ENCODE data around the gene MAG.
A peak's percentile ranks its signal among the peaks of the same experiment; 100 is the strongest.

MAG gene

DNA sequence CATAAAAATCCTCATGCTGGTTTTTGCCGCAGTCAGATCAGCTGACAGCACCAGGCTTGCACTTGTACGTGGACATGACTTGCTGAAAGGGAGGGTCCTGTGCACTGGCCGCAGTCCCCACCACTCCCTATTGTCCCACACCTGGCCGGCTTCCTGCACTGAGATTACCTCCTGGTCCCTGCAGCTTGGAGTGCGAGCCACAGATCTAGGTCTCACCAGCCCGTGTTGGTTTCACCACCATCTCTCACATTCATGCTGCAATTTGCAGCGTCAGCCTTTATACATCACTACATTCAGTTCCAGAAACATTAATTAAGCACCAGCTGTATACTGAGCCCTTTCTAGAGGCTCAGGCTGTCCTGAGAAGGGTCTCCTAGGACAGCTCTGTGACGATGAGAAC is 22.1 kb downstream of the MAG start:
- Histone ChIP-seq H3K9ac (ENCODE audit: low read depth, low read length, poor library complexity, severe bottlenecking) (peak overlapping the region; percentile 41), H3K4me3 (ENCODE audit: low read length, poor library complexity, severe bottlenecking) (no peak overlapping the region), H3K9me2 (replicated peaks; ENCODE audit: low read depth, low read length) (no peaks in the 10 kb centered on the region), H2AFZ (ENCODE audit: low read length) (no peak overlapping the region), H4K20me1 (ENCODE audit: insufficient read depth, low read length, poor library complexity, severe bottlenecking) (no peaks in the 10 kb centered on the region), H3K9me3 (ENCODE audit: insufficient read depth, low read depth, low read length) (no peaks in the 10 kb centered on the region), H3K79me2 (ENCODE audit: insufficient read depth, low read length) (no peaks in the 10 kb centered on the region), H3F3A (ENCODE audit: low read depth) (no peaks in the 10 kb centered on the region), H3K4me1 (ENCODE audit: insufficient read depth, low read length, poor library complexity, severe bottlenecking) (peaks cover 43% of the 10 kb centered on the region), H3K4me2 (ENCODE audit: low read depth, low read length, poor library complexity, severe bottlenecking) (peak overlapping the region; percentile 35), H3K36me3 (ENCODE audit: insufficient read depth, low read length) (no peaks in the 10 kb centered on the region), H3K27me3 (ENCODE audit: insufficient read depth, low read length, poor library complexity, severe bottlenecking) (no peaks in the 10 kb centered on the region)
- TF ChIP-seq EZH2phosphoT487 (IDR thresholded peaks at IDR 0.05; ENCODE audit: borderline replicate concordance): no peak
- TF ChIP-seq, protein P1, sequence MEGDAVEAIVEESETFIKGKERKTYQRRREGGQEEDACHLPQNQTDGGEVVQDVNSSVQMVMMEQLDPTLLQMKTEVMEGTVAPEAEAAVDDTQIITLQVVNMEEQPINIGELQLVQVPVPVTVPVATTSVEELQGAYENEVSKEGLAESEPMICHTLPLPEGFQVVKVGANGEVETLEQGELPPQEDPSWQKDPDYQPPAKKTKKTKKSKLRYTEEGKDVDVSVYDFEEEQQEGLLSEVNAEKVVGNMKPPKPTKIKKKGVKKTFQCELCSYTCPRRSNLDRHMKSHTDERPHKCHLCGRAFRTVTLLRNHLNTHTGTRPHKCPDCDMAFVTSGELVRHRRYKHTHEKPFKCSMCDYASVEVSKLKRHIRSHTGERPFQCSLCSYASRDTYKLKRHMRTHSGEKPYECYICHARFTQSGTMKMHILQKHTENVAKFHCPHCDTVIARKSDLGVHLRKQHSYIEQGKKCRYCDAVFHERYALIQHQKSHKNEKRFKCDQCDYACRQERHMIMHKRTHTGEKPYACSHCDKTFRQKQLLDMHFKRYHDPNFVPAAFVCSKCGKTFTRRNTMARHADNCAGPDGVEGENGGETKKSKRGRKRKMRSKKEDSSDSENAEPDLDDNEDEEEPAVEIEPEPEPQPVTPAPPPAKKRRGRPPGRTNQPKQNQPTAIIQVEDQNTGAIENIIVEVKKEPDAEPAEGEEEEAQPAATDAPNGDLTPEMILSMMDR (conservative IDR thresholded peaks at IDR 0.05; ENCODE audit: low read length): no peak

DNA sequence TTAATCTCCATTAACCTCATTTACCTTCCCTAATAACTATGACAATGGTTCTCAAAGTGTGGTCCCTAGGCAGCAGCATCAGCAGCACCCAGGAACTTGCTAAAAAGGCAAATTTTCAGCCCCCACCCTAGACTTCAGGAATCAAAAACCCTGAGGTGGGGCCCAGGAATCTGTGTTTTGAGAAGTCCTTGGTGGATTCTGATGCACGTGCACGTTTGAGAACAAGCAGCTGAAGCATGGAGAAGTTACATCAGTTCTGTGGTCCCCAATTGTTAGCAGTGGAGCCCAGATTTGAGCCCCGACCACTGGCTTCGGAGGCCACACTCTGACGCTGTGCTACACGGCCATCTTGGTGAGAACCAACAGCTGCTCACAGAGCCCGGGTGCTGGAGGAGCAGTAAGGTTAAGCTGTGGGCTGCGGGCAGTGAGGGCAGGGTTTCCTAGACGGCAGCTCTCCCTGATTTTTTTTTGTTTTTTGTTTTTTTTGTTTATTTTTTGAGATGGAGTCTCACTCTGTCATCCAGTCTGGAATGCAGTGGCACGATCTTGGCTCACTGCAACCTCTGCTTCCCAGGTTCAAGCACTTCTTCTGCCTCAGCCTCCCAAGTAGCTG is 23.0 kb downstream of the MAG start:
- Histone ChIP-seq H3K4me3 (ENCODE audit: low read length, poor library complexity, severe bottlenecking) (no peak overlapping the region), H3K79me2 (ENCODE audit: insufficient read depth, low read length) (no peaks in the 10 kb centered on the region), H2AFZ (ENCODE audit: low read length) (no peak overlapping the region), H3F3A (ENCODE audit: low read depth) (peaks cover 2% of the 10 kb centered on the region), H3K9me2 (replicated peaks; ENCODE audit: low read depth, low read length) (no peaks in the 10 kb centered on the region), H3K9ac (ENCODE audit: low read depth, low read length, poor library complexity, severe bottlenecking) (no peak overlapping the region), H3K4me2 (ENCODE audit: low read depth, low read length, poor library complexity, severe bottlenecking) (no peak overlapping the region), H3K9me3 (ENCODE audit: insufficient read depth, low read depth, low read length) (no peaks in the 10 kb centered on the region), H4K20me1 (ENCODE audit: insufficient read depth, low read length, poor library complexity, severe bottlenecking) (no peaks in the 10 kb centered on the region), H3K27me3 (ENCODE audit: insufficient read depth, low read length, poor library complexity, severe bottlenecking) (no peaks in the 10 kb centered on the region), H3K36me3 (ENCODE audit: insufficient read depth, low read length) (no peaks in the 10 kb centered on the region), H3K4me1 (ENCODE audit: insufficient read depth, low read length, poor library complexity, severe bottlenecking) (peaks cover 48% of the 10 kb centered on the region)
- TF ChIP-seq EZH2phosphoT487 (IDR thresholded peaks at IDR 0.05; ENCODE audit: borderline replicate concordance): no peak
- TF ChIP-seq, protein P1 (conservative IDR thresholded peaks at IDR 0.05; ENCODE audit: low read length): no peak

DNA sequence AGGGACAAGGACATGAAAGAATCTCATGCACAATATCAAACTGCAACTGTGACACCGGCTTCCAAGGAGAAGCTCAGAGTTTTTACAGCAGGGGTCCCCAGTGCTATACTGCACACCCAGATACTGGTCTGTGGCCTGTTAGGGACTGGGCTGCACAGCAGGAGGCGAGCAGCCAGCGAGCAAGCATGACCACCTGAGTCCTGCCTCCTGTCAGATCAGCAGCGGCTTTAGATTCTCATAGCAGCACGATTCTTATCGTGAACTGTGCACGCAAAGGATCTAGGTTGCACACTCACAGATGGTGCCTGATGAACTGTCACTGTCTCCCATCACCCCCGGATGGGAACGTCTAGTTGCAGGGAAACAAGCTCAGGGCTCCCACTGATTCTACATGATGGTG is 23.9 kb downstream of the MAG start:
- Histone ChIP-seq H3F3A (ENCODE audit: low read depth) (peaks cover 3% of the 10 kb centered on the region), H3K27me3 (ENCODE audit: insufficient read depth, low read length, poor library complexity, severe bottlenecking) (no peaks in the 10 kb centered on the region), H3K9me3 (ENCODE audit: insufficient read depth, low read depth, low read length) (no peaks in the 10 kb centered on the region), H3K79me2 (ENCODE audit: insufficient read depth, low read length) (no peaks in the 10 kb centered on the region), H2AFZ (ENCODE audit: low read length) (no peak overlapping the region), H4K20me1 (ENCODE audit: insufficient read depth, low read length, poor library complexity, severe bottlenecking) (no peaks in the 10 kb centered on the region), H3K36me3 (ENCODE audit: insufficient read depth, low read length) (no peaks in the 10 kb centered on the region), H3K9me2 (replicated peaks; ENCODE audit: low read depth, low read length) (no peaks in the 10 kb centered on the region), H3K4me1 (ENCODE audit: insufficient read depth, low read length, poor library complexity, severe bottlenecking) (peaks cover 48% of the 10 kb centered on the region), H3K4me2 (ENCODE audit: low read depth, low read length, poor library complexity, severe bottlenecking) (no peak overlapping the region), H3K9ac (ENCODE audit: low read depth, low read length, poor library complexity, severe bottlenecking) (no peak overlapping the region), H3K4me3 (ENCODE audit: low read length, poor library complexity, severe bottlenecking) (no peak overlapping the region)
- TF ChIP-seq, protein P1 (conservative IDR thresholded peaks at IDR 0.05; ENCODE audit: low read length): peak; percentile 43
- TF ChIP-seq EZH2phosphoT487 (IDR thresholded peaks at IDR 0.05; ENCODE audit: borderline replicate concordance): no peak
